Neural cell (in vitro differentiated cells): ENCODE measurements around the gene PRM2.

Experiments
- CTCF ChIP-seq: fragments of 450-650 bp; IDR thresholded peaks from 2 replicates; pipeline ENCODE4 v1.5.1; 2014; ENCODE audit warnings: antibody characterized with exemption, mild to moderate bottlenecking, moderate library complexity; ENCODE audit not compliant: poor library complexity, severe bottlenecking
- EP300 ChIP-seq: fragments of 450-650 bp; conservative IDR thresholded peaks from 2 replicates; pipeline ENCODE4 v1.6.1; 2014; ENCODE audit warnings: antibody characterized with exemption, mild to moderate bottlenecking, moderate library complexity; ENCODE audit not compliant: poor library complexity, severe bottlenecking
- EZH2 ChIP-seq: fragments of 200-600, 300-800 bp; shearing (Covaris generic), sonication (generic); IDR thresholded peaks from 2 replicates; pipeline ENCODE4 v1.6.1; 2014; ENCODE audit warnings: antibody characterized with exemption, low read length, borderline replicate concordance, mild to moderate bottlenecking; ENCODE audit not compliant: insufficient read depth, poor library complexity, severe bottlenecking
- POLR2AphosphoS5 ChIP-seq: IDR thresholded peaks from 2 replicates; pipeline ENCODE4 v1.6.1; 2012
- REST ChIP-seq: IDR thresholded peaks from 2 replicates; pipeline ENCODE4 v1.6.1; 2012; ENCODE audit warnings: borderline replicate concordance
- SMC3 ChIP-seq: fragments of 450-650 bp; conservative IDR thresholded peaks from 2 replicates; pipeline ENCODE4 v1.6.1; 2014; ENCODE audit warnings: antibody characterized with exemption, mild to moderate bottlenecking, moderate library complexity; ENCODE audit not compliant: poor library complexity
- TAF1 ChIP-seq: IDR thresholded peaks from 2 replicates; pipeline ENCODE4 v1.6.1; 2012; ENCODE audit warnings: low read depth

- TF ChIP-seq EP300 (no peak), TAF1 (no peak), CTCF (no peak), SMC3 (no peak), REST (no peak), EZH2 (no peak), POLR2AphosphoS5 (no peak)
These were observed 9.6 kb upstream of the PRM2 start for GRCh38 chr16:11285842-11286241.
